Measurements from ENCODE around the gene FOS. TPM values are rescaled to one million over a fixed set of nuclear protein-coding genes. Genes with fewer than 3 reads are reported as not detected.

Gene FOS
- total and polyA plus RNA-seq, 2 of the 13 experiments (the other 11 are each of a cell fraction or from before 2014, with no cell fraction given), result 15.9 to 24.2 TPM

DNA sequence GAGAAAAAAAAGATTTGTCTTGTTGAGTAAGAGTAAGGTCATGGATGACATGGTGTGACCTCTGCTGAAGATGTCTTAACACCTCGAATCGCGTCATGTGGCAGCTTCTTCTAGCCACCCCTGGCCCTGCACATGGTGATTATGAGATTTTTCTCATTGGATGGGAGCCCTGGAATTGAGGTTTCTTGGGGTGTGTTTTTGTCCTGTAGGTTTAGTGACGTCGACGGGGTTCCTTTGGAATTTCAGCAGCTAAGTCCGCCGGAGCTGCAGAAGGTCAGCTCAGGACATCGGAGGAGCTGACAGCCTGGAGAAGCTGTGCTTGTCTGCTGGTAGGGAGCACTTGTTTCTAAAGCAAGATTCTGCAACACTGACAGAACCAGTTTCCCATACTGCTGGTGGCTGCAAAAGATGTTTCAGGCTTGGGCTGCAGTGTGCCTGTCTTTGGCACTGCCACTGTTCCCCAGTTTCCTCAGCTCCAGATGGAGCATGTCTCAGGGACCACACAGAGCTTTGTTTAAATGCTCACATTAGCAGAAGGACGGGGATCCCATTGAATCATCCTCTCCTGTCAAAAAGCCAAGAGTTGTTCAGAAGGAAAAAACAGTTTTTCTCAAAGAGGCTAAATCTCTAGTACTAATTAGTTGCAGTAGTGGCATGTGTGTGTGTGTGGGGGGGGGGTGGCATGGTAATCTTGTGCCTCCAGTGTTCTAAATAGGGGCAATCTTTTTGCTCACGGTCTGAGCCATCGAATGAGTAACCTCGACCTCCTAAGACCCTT, 5.2 kb upstream of the FOS start:
- no TSS peak for BruUV-seq (replicated peaks)
- Histone ChIP-seq H3K27ac (ENCODE audit: extremely low read length, insufficient read depth, low read length) (no peak overlapping the region), H3K27me3 (ENCODE audit: control insufficient read depth in 1 of 2, insufficient read depth in 2 of 2, low read length in 2 of 2) (peaks cover 1 to 32% of the 10 kb centered on the region in 2 experiments; a peak in 3 of 5 replicates), H2AFZ (ENCODE audit: low read length) (no peak overlapping the region), H3K79me2 (ENCODE audit: insufficient read depth, low read length) (no peaks in the 10 kb centered on the region), H3K9ac (ENCODE audit: insufficient read depth, low read depth, low read length) (no peak overlapping the region), H3K4me2 (ENCODE audit: low read depth, low read length) (no peak overlapping the region), H3K4me3 (replicated peaks in 1 of 3; ENCODE audit: insufficient read depth in 1 of 3, low read depth in 2 of 3, low read length in 3 of 3) (no peak overlapping the region), H3K4me1 (ENCODE audit: insufficient read depth, low read length) (peaks cover 30% of the 10 kb centered on the region), H4K20me1 (ENCODE audit: insufficient read depth, low read length) (no peaks in the 10 kb centered on the region), H3K36me3 (replicated peaks in 1 of 2; ENCODE audit: control insufficient read depth in 1 of 2, insufficient read depth in 2 of 2, low read length in 2 of 2) (no peaks in the 10 kb centered on the region), H3K9me3 (ENCODE audit: low read length) (no peaks in the 10 kb centered on the region)
- ChIA-PET POLR2A (no interaction called here), CTCF (ENCODE audit: low intra/inter-chr PET ratio, low total read pairs) (no interaction called here)
- TF ChIP-seq CREB1 (IDR thresholded peaks at IDR 0.05), result peak; percentile 24; the same call in 1 of the 2 replicates
- TF ChIP-seq CREB1 (CRISPR knock-in tag; IDR thresholded peaks at IDR 0.05), result no peak
- TF ChIP-seq ZNF446 (CRISPR knock-in tag; IDR thresholded peaks at IDR 0.05), result no peak
- DNase-seq (ENCODE audit: low spot score), result no peak
- 55% methylated on average over 6 of the region's 13 CpGs for WGBS (ENCODE audit: low lambda C conversion rate)
- FAIRE-seq, result no peak
- in situ Hi-C loops (cut with HindIII; ENCODE audit: extremely low pct_ligation_motif_present, low pct_unique_long_range_greater_than_20kb), result no loop called here
- ATAC-seq, result no peak
- intact Hi-C loops (cut with micrococcal nuclease; ENCODE audit: unreplicated experiment), result no loop called here

DNA sequence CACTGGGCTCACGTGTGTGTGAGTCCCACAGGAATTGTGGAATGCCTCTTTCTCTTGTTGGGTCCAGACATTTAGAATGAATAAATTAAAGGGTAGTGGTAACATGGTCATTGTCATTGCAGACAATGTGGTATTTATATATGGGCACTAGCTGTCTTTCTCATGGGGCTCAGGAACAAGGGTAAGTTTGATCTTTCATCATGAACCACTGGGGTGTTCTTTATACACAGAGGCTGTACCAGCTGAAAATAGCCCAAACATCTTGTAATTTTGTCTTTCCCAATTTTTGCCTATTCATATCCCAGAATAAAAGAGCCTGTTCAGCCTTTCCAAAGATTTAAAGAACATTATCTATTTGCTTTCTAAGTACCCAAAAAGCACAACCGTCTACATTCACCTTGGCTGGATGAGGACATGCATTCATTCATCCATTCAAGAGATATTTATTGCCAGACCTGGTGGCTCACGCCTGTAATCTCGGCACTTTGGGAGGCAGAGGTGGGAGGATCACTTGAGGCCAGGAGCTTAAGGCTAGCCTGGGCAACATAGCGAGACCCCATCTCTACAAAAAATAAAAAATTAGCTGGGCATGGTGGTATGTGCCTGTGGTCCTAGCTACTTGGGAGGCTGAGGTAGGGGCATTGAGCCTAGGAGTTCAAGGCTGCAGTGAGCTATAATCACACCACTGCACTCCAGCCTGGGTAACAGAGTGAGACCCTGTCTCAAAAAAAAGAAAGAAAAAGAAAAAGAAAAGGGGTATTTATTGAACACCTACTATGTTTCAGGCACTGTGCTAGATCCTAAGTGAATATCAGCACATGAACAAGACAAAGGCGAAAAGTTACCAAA, 4.4 kb upstream of the FOS start:
- H3K9ac ChIP-seq (ENCODE audit: insufficient read depth, low read depth, low read length), result no peak overlapping the region
- FAIRE-seq (no peak), DNase-seq (ENCODE audit: low spot score) (no peak), ATAC-seq (no peak)
- no peaks in the 10 kb centered on the region for H3K9me3 ChIP-seq (ENCODE audit: low read length)
- intact Hi-C loops (cut with micrococcal nuclease; ENCODE audit: unreplicated experiment) (no loop called here), in situ Hi-C loops (cut with HindIII; ENCODE audit: extremely low pct_ligation_motif_present, low pct_unique_long_range_greater_than_20kb) (no loop called here)
- WGBS (ENCODE audit: low lambda C conversion rate), result 35% methylated on average over 5 of the region's 6 CpGs
- ChIA-PET CTCF (ENCODE audit: low intra/inter-chr PET ratio, low total read pairs) (no interaction called here), POLR2A (no interaction called here)
- H3K36me3 ChIP-seq (replicated peaks in 1 of 2; ENCODE audit: control insufficient read depth in 1 of 2, insufficient read depth in 2 of 2, low read length in 2 of 2), result no peaks in the 10 kb centered on the region
- peaks cover 2% of the 10 kb centered on the region; the same call in 1 of the 2 replicates for H4K20me1 ChIP-seq (ENCODE audit: insufficient read depth, low read length)
- peaks cover 1 to 35% of the 10 kb centered on the region in 2 experiments; a peak in 3 of 5 replicates for H3K27me3 ChIP-seq (ENCODE audit: control insufficient read depth in 1 of 2, insufficient read depth in 2 of 2, low read length in 2 of 2)
- H3K79me2 ChIP-seq (ENCODE audit: insufficient read depth, low read length), result no peaks in the 10 kb centered on the region
- no peak overlapping the region for H3K4me3 ChIP-seq (replicated peaks in 1 of 3; ENCODE audit: insufficient read depth in 1 of 3, low read depth in 2 of 3, low read length in 3 of 3)
- no peak overlapping the region for H2AFZ ChIP-seq (ENCODE audit: low read length)
- peaks cover 31% of the 10 kb centered on the region for H3K4me1 ChIP-seq (ENCODE audit: insufficient read depth, low read length)
- BruUV-seq (replicated peaks), result no TSS peak
- no peak overlapping the region for H3K27ac ChIP-seq (ENCODE audit: extremely low read length, insufficient read depth, low read length)
- H3K4me2 ChIP-seq (ENCODE audit: low read depth, low read length), result no peak overlapping the region
- TF ChIP-seq, protein P1, sequence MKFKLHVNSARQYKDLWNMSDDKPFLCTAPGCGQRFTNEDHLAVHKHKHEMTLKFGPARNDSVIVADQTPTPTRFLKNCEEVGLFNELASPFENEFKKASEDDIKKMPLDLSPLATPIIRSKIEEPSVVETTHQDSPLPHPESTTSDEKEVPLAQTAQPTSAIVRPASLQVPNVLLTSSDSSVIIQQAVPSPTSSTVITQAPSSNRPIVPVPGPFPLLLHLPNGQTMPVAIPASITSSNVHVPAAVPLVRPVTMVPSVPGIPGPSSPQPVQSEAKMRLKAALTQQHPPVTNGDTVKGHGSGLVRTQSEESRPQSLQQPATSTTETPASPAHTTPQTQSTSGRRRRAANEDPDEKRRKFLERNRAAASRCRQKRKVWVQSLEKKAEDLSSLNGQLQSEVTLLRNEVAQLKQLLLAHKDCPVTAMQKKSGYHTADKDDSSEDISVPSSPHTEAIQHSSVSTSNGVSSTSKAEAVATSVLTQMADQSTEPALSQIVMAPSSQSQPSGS (CRISPR knock-in tag; IDR thresholded peaks at IDR 0.05), result no peak
- TF ChIP-seq ZNF180 (CRISPR knock-in tag; IDR thresholded peaks at IDR 0.05; ENCODE audit: borderline replicate concordance, low read depth), result no peak
- TF ChIP-seq, protein P2, sequence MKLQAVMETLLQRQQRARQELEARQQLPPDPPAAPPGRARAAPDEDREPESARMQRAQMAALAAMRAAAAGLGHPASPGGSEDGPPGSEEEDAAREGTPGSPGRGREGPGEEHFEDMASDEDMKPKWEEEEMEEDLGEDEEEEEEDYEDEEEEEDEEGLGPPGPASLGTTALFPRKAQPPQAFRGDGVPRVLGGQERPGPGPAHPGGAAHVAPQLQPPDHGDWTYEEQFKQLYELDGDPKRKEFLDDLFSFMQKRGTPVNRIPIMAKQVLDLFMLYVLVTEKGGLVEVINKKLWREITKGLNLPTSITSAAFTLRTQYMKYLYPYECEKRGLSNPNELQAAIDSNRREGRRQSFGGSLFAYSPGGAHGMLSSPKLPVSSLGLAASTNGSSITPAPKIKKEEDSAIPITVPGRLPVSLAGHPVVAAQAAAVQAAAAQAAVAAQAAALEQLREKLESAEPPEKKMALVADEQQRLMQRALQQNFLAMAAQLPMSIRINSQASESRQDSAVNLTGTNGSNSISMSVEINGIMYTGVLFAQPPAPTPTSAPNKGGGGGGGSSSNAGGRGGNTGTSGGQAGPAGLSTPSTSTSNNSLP (IDR thresholded peaks at IDR 0.05; ENCODE audit: low read depth, low read length), result no peak
- TF ChIP-seq ELF3 (CRISPR knock-in tag; IDR thresholded peaks at IDR 0.05), result no peak
- no peak for TF ChIP-seq STAT5B (CRISPR knock-in tag; IDR thresholded peaks at IDR 0.05)
- no peak for TF ChIP-seq ZNF329 (CRISPR knock-in tag; IDR thresholded peaks at IDR 0.05; ENCODE audit: low read depth)
- TF ChIP-seq, protein P3, sequence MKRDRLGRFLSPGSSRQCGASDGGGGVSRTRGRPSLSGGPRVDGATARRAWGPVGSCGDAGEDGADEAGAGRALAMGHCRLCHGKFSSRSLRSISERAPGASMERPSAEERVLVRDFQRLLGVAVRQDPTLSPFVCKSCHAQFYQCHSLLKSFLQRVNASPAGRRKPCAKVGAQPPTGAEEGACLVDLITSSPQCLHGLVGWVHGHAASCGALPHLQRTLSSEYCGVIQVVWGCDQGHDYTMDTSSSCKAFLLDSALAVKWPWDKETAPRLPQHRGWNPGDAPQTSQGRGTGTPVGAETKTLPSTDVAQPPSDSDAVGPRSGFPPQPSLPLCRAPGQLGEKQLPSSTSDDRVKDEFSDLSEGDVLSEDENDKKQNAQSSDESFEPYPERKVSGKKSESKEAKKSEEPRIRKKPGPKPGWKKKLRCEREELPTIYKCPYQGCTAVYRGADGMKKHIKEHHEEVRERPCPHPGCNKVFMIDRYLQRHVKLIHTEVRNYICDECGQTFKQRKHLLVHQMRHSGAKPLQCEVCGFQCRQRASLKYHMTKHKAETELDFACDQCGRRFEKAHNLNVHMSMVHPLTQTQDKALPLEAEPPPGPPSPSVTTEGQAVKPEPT (CRISPR knock-in tag; IDR thresholded peaks at IDR 0.05; ENCODE audit: low read depth), result no peak
- no peak for TF ChIP-seq IRF2 (CRISPR knock-in tag; IDR thresholded peaks at IDR 0.05)
